GM13977 (cell line): ENCODE measurements around the gene LRRC26.
A peak's percentile ranks its signal among the peaks of the same experiment; 100 is the strongest.

Experiments
- DNase-seq: peaks from one replicate; pipeline ENCODE4 v3.0.0; 2012; ENCODE audit warnings: low spot score
- CTCF ChIP-seq: IDR thresholded peaks from 2 replicates; pipeline ENCODE4 v1.5.1; 2012; ENCODE audit warnings: mild to moderate bottlenecking, control low read depth; ENCODE audit not compliant: insufficient read depth; ENCODE audit errors: extremely low read depth, missing control alignments
- in situ Hi-C: fragments of 300-500 bp; cut with MboI; formaldehyde crosslinking; loops from one replicate; pipeline ENCODE4 v1.12.0; 2022; ENCODE audit warnings: low sequenced_read_pairs, low pct_unique_long_range_greater_than_20kb, mixed read lengths, inconsistent platforms; ENCODE audit not compliant: unreplicated experiment

Gene LRRC26

GRCh38 chr9:137169896-137170358, at the start of gene LRRC26:
LRRC26 (minus strand) TSS chr9:137170051; CDS start chr9:137169943, 108 bp downstream.
- TF ChIP-seq CTCF: no peak
- in situ Hi-C loops: no loop called here
- peak; percentile 31 for DNase-seq

- DNase-seq: no peak
- TF ChIP-seq CTCF: no peak
- in situ Hi-C loops: no loop called here
Observed at GRCh38 chr9:137218754-137219271, 49.0 kb upstream of the LRRC26 start.

GRCh38 chr9:137218212-137218753, 48.4 kb upstream of the LRRC26 start:
- in situ Hi-C loops: no loop called here
- no peak for DNase-seq
- TF ChIP-seq CTCF: no peak

GRCh38 chr9:137217276-137218211, 47.7 kb upstream of the LRRC26 start:
- DNase-seq: no peak
- no peak for TF ChIP-seq CTCF
- in situ Hi-C loops: no loop called here

- DNase-seq: no peak
- in situ Hi-C loops: no loop called here
- TF ChIP-seq CTCF: no peak
Observed at GRCh38 chr9:137216188-137216965, 46.5 kb upstream of the LRRC26 start.
